HG03060 (cell line): ENCODE measurements around the gene CTTNBP2NL.
"Not testable (repeated sequence)": the region's sequence is repeated elsewhere in the genome, so short reads cannot be mapped to it uniquely, and the experiment has no call there.

Experiments used
- ATAC-seq: cut with Tn5 transposase; IDR thresholded peaks from one replicate; pipeline ENCODE4 v1.9.1; 2021; ENCODE audit warnings: low read depth, moderate number of reproducible peaks; ENCODE audit not compliant: unreplicated experiment

Gene CTTNBP2NL

DNA sequence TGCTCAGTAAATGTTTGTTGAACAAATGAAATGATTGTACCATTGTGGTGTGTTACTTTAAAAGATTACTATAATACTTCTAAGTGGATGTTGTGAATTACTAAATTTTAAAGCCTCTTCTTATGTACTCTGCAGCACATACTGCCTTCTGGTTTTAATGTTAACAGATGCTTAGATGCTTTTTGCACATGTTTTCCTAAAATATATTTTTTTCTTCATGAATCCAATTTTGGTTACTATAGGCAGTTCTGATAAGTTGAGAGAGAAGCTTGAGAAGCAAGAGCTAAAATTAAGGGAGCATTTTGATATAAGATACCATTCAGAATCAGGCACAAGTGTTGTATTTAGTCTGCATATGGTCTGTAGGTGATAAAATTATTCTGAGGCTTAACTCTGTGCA, 21.3 kb downstream of the CTTNBP2NL start:
- ATAC-seq, result no peak

- no peak for ATAC-seq
Observed at GRCh38 chr1:112418099-112418892, 22.3 kb downstream of the CTTNBP2NL start.

- ATAC-seq, result no peak
Observed at GRCh38 chr1:112423207-112423606, 27.2 kb downstream of the CTTNBP2NL start.

DNA sequence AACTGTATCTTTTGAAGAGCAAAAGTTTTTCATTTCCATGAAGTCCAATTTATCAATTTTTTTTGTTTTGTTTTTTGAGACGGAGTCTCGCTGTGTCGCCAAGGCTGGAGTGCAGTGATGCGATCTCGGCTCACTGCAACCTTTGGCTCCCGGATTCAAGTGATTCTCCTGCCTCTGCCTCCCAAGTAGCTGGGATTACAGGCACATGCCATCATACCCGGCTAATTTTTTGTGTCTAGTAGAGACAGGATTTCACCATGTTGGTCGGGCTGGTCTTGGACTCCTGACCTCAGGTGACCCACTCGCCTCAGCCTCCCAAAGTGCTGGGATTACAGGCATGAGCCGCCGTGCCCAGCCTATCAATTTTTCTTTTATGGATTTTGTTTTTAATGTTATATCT, 27.7 kb downstream of the CTTNBP2NL start:
- ATAC-seq, result not testable (repeated sequence)

DNA sequence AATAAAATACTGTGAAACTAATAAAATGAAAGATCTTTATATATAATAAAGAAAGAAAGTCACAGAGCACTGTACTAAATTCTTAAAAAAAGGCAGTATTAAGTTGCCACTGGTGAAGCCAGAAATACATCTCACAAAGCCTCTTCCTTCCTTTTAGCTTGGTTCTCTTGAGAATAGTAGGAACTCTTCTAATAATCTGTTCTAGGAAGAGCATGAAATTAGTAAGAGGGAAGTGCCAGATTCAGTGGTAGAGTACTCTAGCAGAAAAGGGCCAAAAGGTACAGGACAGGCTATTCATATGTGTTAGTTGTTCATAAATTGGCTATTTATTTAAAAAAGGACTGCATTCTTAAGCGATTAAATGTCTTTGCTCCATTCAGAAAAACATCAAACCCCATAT, 33.7 kb downstream of the CTTNBP2NL start:
- ATAC-seq, result no peak

- ATAC-seq, result no peak
Observed at GRCh38 chr1:112431038-112431437, 35.0 kb downstream of the CTTNBP2NL start.

- no peak for ATAC-seq
Observed at GRCh38 chr1:112435448-112435847, 39.4 kb downstream of the CTTNBP2NL start.

GRCh38 chr1:112436384-112437156, 40.6 kb downstream of the CTTNBP2NL start:
- ATAC-seq, result no peak

GRCh38 chr1:112438156-112438555, 42.1 kb downstream of the CTTNBP2NL start:
- ATAC-seq, result not testable (repeated sequence)

DNA sequence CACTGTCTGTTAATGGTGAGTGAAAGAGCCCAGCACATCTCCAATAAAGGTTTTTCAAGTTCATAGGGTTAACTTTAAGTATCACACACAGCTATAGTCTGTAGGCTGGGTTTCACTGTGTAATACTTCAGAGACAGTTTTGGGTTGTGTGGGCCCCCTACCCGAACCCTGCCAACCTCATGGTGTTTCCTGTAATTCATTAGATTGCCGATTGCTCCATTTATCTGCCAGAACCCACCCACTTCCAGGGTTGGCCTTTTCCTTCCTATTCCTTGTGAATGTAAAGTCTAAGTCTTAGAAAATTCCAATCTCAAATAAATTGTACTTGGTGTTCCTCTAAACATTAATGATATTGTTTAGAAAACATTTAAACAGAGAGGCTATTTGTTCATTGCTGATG, 43.6 kb downstream of the CTTNBP2NL start:
- ATAC-seq, result no peak

GRCh38 chr1:112440574-112440973, 44.6 kb downstream of the CTTNBP2NL start:
- no peak for ATAC-seq

GRCh38 chr1:112444269-112444668, 48.3 kb downstream of the CTTNBP2NL start:
- no peak for ATAC-seq

GRCh38 chr1:112445596-112445995, 49.6 kb downstream of the CTTNBP2NL start:
- no peak for ATAC-seq

- no peak for ATAC-seq
Observed at GRCh38 chr1:112446411-112446810, 50.4 kb downstream of the CTTNBP2NL start.

DNA sequence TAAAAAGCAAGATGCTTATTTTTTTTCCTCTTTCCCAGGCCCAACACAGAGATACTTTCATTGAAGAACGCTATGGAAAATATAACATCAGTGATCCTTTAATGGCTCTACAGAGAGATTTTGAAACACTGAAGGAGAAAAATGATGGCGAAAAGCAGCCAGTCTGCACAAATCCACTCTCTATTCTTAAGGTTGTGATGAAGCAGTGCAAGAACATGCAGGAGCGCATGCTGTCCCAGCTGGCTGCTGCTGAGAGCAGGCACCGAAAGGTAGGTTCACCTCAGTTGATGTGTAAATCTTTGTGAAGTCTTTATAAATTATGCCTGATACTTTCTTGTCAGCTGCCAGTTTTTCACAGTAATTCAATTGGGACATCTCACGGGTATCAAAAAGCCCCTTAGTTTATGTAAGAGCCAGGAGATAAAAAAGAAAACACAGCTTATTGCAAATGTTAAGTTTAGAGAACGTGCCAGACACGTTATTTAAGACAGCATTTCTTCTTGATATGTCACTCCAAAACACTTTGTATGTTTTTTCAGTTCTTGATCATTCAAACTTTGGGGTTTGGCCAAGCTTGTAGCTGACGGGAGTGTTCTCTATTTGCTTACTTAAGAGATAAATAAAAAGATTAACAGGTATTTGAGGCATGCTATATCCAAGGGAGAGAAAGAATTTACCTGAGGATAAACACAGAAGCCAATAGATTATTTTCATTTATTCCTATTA, 53.1 kb downstream of the CTTNBP2NL start:
- no peak for ATAC-seq

DNA sequence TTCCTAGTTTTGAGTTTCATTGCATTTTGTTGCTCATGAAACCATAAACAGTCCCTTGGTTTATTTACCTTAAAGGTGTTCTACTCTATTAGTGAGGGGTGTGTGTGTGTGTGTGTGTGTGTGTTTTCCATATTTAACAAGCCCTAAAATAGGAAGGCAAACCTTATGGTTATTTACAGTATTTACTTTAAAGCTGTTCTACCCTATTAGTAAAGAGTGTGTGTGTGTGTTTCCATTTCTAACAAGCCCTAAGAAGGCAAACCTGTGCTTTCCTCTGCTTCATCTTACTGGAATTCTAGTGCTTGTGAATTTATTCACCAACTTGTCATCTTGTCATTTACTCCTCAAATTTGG, 53.6 kb downstream of the CTTNBP2NL start:
- ATAC-seq, result no peak

DNA sequence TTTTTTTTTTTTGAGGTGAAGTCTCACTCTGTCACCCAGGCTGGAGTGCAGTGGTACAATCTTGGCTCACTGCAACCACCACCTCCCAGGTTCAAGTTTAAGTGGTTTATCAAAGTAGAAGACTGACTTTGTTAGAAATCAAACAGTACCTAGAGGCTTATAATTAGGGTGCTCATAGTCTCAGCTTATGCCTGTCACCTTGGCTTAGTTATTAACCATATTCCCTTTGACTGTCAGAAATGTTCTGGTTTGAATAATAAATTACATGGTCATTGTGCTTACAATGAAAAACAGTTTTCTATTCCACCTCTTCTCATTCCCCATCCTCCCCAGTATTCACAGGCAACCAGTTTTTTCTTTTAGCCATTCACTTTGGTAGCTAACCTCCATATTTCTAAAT, 54.8 kb downstream of the CTTNBP2NL start:
- no peak for ATAC-seq

DNA sequence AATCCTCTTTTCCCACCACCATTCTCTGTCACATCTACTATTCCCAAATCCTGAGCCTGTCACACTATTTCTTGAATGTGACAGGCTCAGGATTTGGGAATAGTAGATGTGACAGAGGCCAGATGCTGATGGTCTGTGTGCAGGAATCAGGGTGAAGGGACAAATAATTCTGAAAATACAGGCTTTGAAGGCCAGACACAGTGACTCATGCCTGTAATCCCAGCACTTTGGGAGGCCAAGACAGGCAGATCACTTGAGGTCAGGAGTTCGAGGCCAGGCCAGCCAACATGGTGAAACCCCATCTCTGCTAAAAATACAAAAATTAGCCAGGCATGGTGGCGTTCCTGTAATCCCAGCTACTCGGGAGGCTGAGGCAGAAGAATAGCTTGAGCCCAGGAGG, 55.3 kb downstream of the CTTNBP2NL start:
- not testable (repeated sequence) for ATAC-seq

DNA sequence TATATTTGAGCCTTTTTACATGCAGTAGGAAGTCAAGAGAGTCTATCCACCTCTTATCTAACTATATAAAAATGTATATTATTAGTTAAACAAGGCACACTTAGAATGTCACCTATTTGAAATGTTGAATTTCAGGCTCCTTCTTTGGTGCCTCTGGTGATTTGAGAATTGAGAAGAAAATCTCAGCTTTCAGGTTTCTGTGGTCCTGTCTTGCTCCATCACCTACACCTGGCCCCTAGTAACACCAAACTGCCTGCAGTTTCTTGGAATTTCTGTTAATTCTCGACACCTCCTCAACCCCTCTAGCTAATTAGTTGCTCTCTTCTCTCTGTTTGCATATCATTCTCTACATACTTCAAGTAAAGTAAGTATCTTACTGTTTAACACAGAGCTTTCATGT, 57.9 kb downstream of the CTTNBP2NL start:
- ATAC-seq, result no peak

GRCh38 chr1:112454316-112454715, 58.3 kb downstream of the CTTNBP2NL start:
- no peak for ATAC-seq

GRCh38 chr1:112457241-112457640, 61.2 kb downstream of the CTTNBP2NL start:
- no peak for ATAC-seq
